Lower leg skin (tissue), 3 donors: ENCODE results near the gene SPEM3.

ENCODE experiments used
- POLR2A ChIP-seq, 2 donors: fragments of 450-650 bp; IDR thresholded peaks; one replicate each; pipeline ENCODE4 v1.6.1; 2016 to 2017; ENCODE audit warnings: antibody characterized with exemption in 2 of 2, mild to moderate bottlenecking in 1 of 2, moderate library complexity in 1 of 2
- TF ChIP-seq, protein P1 (sequence below), 3 donors: fragments of 450-650 bp; IDR thresholded peaks; one replicate each; pipeline ENCODE4 v1.5.1; 2016; ENCODE audit warnings: antibody characterized with exemption in 3 of 3, mild to moderate bottlenecking in 3 of 3, moderate library complexity in 2 of 3

DNA sequence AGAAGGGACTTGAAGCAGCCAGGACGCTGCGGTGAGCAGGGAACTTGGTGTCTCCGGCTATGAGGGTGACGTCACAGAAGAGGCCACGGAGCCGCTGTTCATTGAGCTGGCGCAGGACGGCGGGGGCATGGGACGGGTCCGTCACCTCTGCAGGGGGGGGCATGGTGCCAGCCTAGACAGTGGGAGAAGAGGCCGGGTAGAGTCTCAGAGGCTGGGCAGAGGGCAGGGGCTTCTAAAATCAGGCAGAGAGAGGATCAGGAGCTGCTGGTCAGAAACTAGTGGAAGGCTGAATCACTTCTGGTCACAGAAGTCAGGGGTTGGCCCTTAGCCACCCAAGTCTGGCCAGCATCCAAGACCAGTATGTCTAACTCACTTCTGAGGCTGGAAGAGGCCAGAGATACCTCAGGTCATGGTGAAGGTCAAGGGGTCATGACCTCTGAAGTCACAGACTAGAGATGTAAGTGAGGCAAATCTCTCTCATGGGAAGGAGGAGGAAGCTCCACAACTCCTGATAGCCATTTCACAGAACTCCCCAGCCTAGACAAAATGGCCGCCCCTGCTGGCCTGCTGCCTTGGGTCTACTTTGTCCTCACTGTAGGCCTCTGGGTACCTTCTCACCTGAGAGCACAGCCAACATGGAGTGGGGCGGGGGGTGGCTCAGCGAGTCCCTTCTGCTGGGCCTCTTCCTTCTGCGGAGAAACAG lies 38.1 kb downstream of the SPEM3 start:
- TF ChIP-seq POLR2A (IDR thresholded peaks at IDR 0.05): no peak
- TF ChIP-seq, protein P1, sequence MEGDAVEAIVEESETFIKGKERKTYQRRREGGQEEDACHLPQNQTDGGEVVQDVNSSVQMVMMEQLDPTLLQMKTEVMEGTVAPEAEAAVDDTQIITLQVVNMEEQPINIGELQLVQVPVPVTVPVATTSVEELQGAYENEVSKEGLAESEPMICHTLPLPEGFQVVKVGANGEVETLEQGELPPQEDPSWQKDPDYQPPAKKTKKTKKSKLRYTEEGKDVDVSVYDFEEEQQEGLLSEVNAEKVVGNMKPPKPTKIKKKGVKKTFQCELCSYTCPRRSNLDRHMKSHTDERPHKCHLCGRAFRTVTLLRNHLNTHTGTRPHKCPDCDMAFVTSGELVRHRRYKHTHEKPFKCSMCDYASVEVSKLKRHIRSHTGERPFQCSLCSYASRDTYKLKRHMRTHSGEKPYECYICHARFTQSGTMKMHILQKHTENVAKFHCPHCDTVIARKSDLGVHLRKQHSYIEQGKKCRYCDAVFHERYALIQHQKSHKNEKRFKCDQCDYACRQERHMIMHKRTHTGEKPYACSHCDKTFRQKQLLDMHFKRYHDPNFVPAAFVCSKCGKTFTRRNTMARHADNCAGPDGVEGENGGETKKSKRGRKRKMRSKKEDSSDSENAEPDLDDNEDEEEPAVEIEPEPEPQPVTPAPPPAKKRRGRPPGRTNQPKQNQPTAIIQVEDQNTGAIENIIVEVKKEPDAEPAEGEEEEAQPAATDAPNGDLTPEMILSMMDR (IDR thresholded peaks at IDR 0.05): no peak
